Panc1 (cell line): ENCODE measurements around the gene NDUFAF2. TPM values are rescaled to one million over a fixed set of nuclear protein-coding genes. Genes with fewer than 3 reads are reported as not detected.

Experiments
- ATAC-seq: fragments of 200-7000 bp; cut with Tn5 transposase; 2 replicates; pipeline ENCODE4 v1.9.1; 2020; ENCODE audit warnings: mild to moderate bottlenecking, moderate library complexity
- BruUV-seq: library from RNA; stranded (reverse); fragments of 400-500 nt; replicated peaks from 2 replicates; lab custom pipeline; 2021; lab: Mats Ljungman, UMichigan
- CTCF ChIA-PET: fragments of 300-600 bp; sonication (Branson Sonifier 250); formaldehyde crosslinking; loops from one replicate; lab custom pipeline; 2022; ENCODE audit warnings: antibody characterized with exemption; lab: Charles Lee
- POLR2A ChIA-PET: fragments of 300-600 bp; sonication (Branson Sonifier 250); formaldehyde crosslinking; loops from one replicate; lab custom pipeline; 2022; ENCODE audit warnings: antibody characterized with exemption; lab: Charles Lee
- DNase-seq: peaks from one replicate; pipeline ENCODE4 v3.0.0-alpha.2; 2010; ENCODE audit warnings: low read depth, low spot score
- H3K27ac ChIP-seq: 2 replicates; pipeline ENCODE4 v1.5.1; 2011; ENCODE audit warnings: mild to moderate bottlenecking, low read length, inconsistent platforms
- H3K27me3 ChIP-seq: fragments of 200-500 bp; sonication (Bioruptor generic); 2 replicates; pipeline ENCODE4 v1.6.0; 2014; ENCODE audit warnings: low read length, inconsistent platforms; ENCODE audit not compliant: control insufficient read depth, insufficient read depth
- H3K36me3 ChIP-seq: fragments of 200-500 bp; sonication (Bioruptor generic); 2 replicates; pipeline ENCODE4 v1.5.1; 2014; ENCODE audit warnings: inconsistent platforms, mild to moderate bottlenecking, low read length, moderate library complexity; ENCODE audit not compliant: control insufficient read depth, insufficient read depth
- H3K4me1 ChIP-seq: 2 replicates; pipeline ENCODE4 v1.5.1; 2011; ENCODE audit warnings: inconsistent platforms, mild to moderate bottlenecking, low read length, moderate library complexity; ENCODE audit not compliant: control insufficient read depth, insufficient read depth
- H3K4me3 ChIP-seq, 2 experiments: 2 replicates each; pipeline ENCODE4 v1.5.1; 2011 to 2012; ENCODE audit warnings: low read depth in 2 of 2, low read length in 2 of 2, mild to moderate bottlenecking in 2 of 2, inconsistent platforms in 1 of 2, moderate library complexity in 1 of 2
- H3K9me3 ChIP-seq: fragments of 200-500 bp; sonication (Bioruptor generic); 2 replicates; pipeline ENCODE4 v1.5.1; 2014; ENCODE audit warnings: low read depth, mild to moderate bottlenecking, inconsistent platforms, low read length, moderate library complexity; ENCODE audit not compliant: control insufficient read depth, insufficient read depth
- POLR2AphosphoS5 ChIP-seq: IDR thresholded peaks from 2 replicates; pipeline ENCODE4 v1.6.1; 2012; ENCODE audit warnings: mild to moderate bottlenecking, low read depth, low read length, moderate library complexity
- SIN3A ChIP-seq: IDR thresholded peaks from 2 replicates; pipeline ENCODE4 v1.6.1; 2012; ENCODE audit warnings: low read depth, mild to moderate bottlenecking, low read length, moderate library complexity, borderline replicate concordance; ENCODE audit not compliant: insufficient read depth
- TCF7L2 ChIP-seq: IDR thresholded peaks from 2 replicates; pipeline ENCODE4 v1.6.1; 2011; ENCODE audit warnings: mild to moderate bottlenecking, low read depth, low read length, inconsistent platforms
- in situ Hi-C: cut with HindIII; loops from 2 replicates; pipeline ENCODE4 v1.10.0; 2016; ENCODE audit warnings: low sequenced_read_pairs, low pct_unique_long_range_greater_than_20kb
- intact Hi-C: fragments of 100-400 bp; cut with micrococcal nuclease; formaldehyde crosslinking; loops from one replicate; pipeline ENCODE4 v1.10.0; 2022; ENCODE audit not compliant: unreplicated experiment
- total RNA-seq: library from RNA; stranded (reverse); gene quantifications from one replicate; pipeline ENCODE4 v1.2.1, GENCODE V29; 2021; ENCODE audit not compliant: unreplicated experiment
- TF ChIP-seq, protein P1 (sequence below): fragments of 450-650 bp; IDR thresholded peaks from 2 replicates; pipeline ENCODE4 v1.5.1; 2017; ENCODE audit warnings: mild to moderate bottlenecking
- TF ChIP-seq, protein P2 (sequence below), 2 experiments: IDR thresholded peaks; 2 replicates each; pipeline ENCODE4 v1.6.1; 2011 to 2012; ENCODE audit warnings: low read depth in 2 of 2, control low read depth in 1 of 2, low read length in 1 of 2, mild to moderate bottlenecking in 1 of 2, moderate library complexity in 1 of 2; ENCODE audit not compliant: insufficient read depth in 1 of 2

NDUFAF2 gene
- total RNA-seq, 1 experiment from 2014 or later = 41.6 TPM

DNA sequence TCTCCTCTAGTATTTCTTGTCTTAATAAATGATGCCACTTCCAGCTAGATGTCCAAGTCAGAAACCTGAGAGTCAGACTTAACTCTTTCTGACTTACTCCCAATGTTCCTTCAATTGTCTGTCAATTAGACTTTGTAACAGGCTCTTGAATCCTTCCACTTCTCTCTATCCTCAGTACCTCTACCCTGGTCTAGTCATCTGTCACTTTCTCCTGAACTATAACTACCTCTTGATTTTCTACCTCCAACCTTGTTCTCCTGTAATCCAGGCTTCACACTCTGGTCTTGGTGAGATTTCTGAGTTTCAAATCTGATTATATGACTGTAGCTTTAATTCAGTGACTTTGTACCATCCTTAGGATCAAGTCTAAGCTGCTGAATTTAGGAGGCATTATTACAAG, 64.9 kb downstream of the NDUFAF2 start:
- intact Hi-C loops (no loop called here), in situ Hi-C loops (no loop called here)
- POLR2A ChIA-PET = no interaction called here
- no peak overlapping the region for H3K27ac ChIP-seq
- no peaks in the 10 kb centered on the region for H3K36me3 ChIP-seq
- H3K9me3 ChIP-seq = no peaks in the 10 kb centered on the region
- no peak overlapping the region for H3K4me3 ChIP-seq
- TF ChIP-seq POLR2AphosphoS5 (no peak), SIN3A (no peak), TCF7L2 (no peak)
- TF ChIP-seq, protein P1, sequence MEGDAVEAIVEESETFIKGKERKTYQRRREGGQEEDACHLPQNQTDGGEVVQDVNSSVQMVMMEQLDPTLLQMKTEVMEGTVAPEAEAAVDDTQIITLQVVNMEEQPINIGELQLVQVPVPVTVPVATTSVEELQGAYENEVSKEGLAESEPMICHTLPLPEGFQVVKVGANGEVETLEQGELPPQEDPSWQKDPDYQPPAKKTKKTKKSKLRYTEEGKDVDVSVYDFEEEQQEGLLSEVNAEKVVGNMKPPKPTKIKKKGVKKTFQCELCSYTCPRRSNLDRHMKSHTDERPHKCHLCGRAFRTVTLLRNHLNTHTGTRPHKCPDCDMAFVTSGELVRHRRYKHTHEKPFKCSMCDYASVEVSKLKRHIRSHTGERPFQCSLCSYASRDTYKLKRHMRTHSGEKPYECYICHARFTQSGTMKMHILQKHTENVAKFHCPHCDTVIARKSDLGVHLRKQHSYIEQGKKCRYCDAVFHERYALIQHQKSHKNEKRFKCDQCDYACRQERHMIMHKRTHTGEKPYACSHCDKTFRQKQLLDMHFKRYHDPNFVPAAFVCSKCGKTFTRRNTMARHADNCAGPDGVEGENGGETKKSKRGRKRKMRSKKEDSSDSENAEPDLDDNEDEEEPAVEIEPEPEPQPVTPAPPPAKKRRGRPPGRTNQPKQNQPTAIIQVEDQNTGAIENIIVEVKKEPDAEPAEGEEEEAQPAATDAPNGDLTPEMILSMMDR = no peak
- TF ChIP-seq, protein P2, sequence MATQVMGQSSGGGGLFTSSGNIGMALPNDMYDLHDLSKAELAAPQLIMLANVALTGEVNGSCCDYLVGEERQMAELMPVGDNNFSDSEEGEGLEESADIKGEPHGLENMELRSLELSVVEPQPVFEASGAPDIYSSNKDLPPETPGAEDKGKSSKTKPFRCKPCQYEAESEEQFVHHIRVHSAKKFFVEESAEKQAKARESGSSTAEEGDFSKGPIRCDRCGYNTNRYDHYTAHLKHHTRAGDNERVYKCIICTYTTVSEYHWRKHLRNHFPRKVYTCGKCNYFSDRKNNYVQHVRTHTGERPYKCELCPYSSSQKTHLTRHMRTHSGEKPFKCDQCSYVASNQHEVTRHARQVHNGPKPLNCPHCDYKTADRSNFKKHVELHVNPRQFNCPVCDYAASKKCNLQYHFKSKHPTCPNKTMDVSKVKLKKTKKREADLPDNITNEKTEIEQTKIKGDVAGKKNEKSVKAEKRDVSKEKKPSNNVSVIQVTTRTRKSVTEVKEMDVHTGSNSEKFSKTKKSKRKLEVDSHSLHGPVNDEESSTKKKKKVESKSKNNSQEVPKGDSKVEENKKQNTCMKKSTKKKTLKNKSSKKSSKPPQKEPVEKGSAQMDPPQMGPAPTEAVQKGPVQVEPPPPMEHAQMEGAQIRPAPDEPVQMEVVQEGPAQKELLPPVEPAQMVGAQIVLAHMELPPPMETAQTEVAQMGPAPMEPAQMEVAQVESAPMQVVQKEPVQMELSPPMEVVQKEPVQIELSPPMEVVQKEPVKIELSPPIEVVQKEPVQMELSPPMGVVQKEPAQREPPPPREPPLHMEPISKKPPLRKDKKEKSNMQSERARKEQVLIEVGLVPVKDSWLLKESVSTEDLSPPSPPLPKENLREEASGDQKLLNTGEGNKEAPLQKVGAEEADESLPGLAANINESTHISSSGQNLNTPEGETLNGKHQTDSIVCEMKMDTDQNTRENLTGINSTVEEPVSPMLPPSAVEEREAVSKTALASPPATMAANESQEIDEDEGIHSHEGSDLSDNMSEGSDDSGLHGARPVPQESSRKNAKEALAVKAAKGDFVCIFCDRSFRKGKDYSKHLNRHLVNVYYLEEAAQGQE (IDR thresholded peaks at IDR 0.05; ENCODE audit: insufficient read depth in 1 of 2, low read depth in 2 of 2, low read length in 1 of 2) = no peak
- no peak for DNase-seq
- ATAC-seq = no peak
- BruUV-seq = no TSS peak
- no peaks in the 10 kb centered on the region for H3K4me1 ChIP-seq
- CTCF ChIA-PET = no interaction called here
- H3K27me3 ChIP-seq = no peaks in the 10 kb centered on the region

DNA sequence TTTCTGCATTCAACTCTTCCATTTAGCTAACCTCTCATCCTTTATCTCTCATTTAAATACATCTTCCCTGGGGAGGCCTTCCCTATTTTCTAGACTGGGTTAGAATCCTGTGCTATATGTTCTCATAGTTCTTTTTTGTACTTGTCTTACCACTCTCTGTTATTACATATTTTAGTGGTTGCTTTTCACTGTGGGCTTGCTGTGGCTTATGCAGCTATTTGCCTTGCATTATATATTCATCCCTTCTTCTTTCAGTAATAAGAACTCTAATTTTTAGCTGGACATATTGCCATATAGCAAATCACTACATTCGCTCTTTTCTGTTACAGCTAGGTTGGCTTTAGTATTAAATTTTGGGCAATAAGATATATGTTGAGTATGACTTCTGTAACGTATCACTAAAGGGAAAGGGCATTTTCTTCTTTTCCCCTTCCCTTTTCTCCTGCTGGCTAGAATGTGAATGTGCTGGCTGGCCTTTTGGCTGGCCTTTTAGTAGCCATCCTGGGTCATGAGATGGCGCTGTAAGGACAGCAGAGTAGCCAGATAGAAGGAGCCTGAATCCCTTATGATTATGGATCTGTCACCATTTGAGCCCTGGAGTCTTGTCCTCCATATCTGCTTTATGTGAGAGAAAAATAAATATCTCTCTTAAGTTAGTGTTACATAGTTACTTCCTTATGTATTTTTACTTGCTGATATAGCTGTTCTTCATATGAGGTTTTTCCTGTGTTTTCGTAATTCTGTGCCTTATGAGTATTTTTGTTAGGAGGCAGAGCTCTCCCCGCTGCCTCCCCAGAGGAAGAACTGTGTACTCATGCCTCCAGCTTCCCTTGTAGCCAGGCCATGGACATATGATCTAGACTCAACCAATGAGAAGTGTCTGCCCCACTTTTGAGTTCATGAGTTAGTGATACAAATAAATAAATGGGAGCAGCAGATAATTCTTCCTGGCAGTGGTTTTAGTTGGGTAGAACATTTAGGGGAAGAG, 65.8 kb downstream of the NDUFAF2 start:
- no peak for ATAC-seq
- Histone ChIP-seq H3K27ac (no peak overlapping the region), H3K27me3 (no peaks in the 10 kb centered on the region), H3K36me3 (no peaks in the 10 kb centered on the region), H3K4me3 (no peak overlapping the region), H3K4me1 (no peaks in the 10 kb centered on the region), H3K9me3 (no peaks in the 10 kb centered on the region)
- no TSS peak for BruUV-seq
- POLR2A ChIA-PET = no interaction called here
- in situ Hi-C loops = no loop called here
- TF ChIP-seq, protein P1 = peak; percentile 47
- TF ChIP-seq, protein P2 (IDR thresholded peaks at IDR 0.05; ENCODE audit: insufficient read depth in 1 of 2, low read depth in 2 of 2, low read length in 1 of 2) = no peak
- TF ChIP-seq SIN3A = no peak
- TF ChIP-seq POLR2AphosphoS5 = no peak
- DNase-seq = no peak
- intact Hi-C loops = no loop called here
- CTCF ChIA-PET = no interaction called here
